Left forelimb (tissue), 1 donor: ENCODE results near the gene MYH10.
"Not testable (repeated sequence)": the region's sequence is repeated elsewhere in the genome, so short reads cannot be mapped to it uniquely, and the experiment has no call there.

Source experiments
- DNase-seq: peaks from one replicate; pipeline ENCODE4 v3.0.0-alpha.2; 2018; ENCODE audit warnings: low spot score

Gene MYH10

GRCh38 chr17:8556074-8556473 is 74.5 kb downstream of the MYH10 start:
- DNase-seq = no peak

GRCh38 chr17:8555062-8555461 is 75.5 kb downstream of the MYH10 start:
- DNase-seq = no peak

GRCh38 chr17:8552577-8553320 is 77.8 kb downstream of the MYH10 start:
- no peak for DNase-seq

GRCh38 chr17:8542599-8543502 is 87.7 kb downstream of the MYH10 start:
- no peak for DNase-seq

GRCh38 chr17:8539976-8540375 is 90.5 kb downstream of the MYH10 start:
- not testable (repeated sequence) for DNase-seq

- no peak for DNase-seq
These were observed 92.8 kb downstream of the MYH10 start for GRCh38 chr17:8537734-8538133.

GRCh38 chr17:8534498-8535188 is 95.9 kb downstream of the MYH10 start:
- DNase-seq = no peak

- no peak for DNase-seq
These were observed 98.5 kb downstream of the MYH10 start for GRCh38 chr17:8532021-8532420.

- DNase-seq = no peak
These were observed 107.9 kb downstream of the MYH10 start for GRCh38 chr17:8522577-8522976.

- DNase-seq = no peak
These were observed 109.5 kb downstream of the MYH10 start for GRCh38 chr17:8520981-8521380.

- DNase-seq = no peak
These were observed 111.7 kb downstream of the MYH10 start for GRCh38 chr17:8518850-8519249.

GRCh38 chr17:8518326-8518725 is 112.2 kb downstream of the MYH10 start:
- no peak for DNase-seq

GRCh38 chr17:8514801-8515200 is 115.7 kb downstream of the MYH10 start:
- no peak for DNase-seq

GRCh38 chr17:8506145-8506544 is 124.4 kb downstream of the MYH10 start:
- DNase-seq = no peak

GRCh38 chr17:8504460-8505207 is 125.9 kb downstream of the MYH10 start:
- DNase-seq = no peak

- DNase-seq = no peak
These were observed 126.7 kb downstream of the MYH10 start for GRCh38 chr17:8503807-8504206.

GRCh38 chr17:8503368-8503767 is 127.2 kb downstream of the MYH10 start:
- DNase-seq = no peak

- DNase-seq = no peak
These were observed 128.4 kb downstream of the MYH10 start for GRCh38 chr17:8502126-8502525.

GRCh38 chr17:8500609-8501008 is 129.9 kb downstream of the MYH10 start:
- no peak for DNase-seq

- DNase-seq = no peak
These were observed 130.9 kb downstream of the MYH10 start for GRCh38 chr17:8499614-8500013.

- DNase-seq = no peak
These were observed 131.4 kb downstream of the MYH10 start for GRCh38 chr17:8499171-8499570.

GRCh38 chr17:8496081-8496480 is 134.4 kb downstream of the MYH10 start:
- DNase-seq = no peak
